Adipose tissue (tissue), 3 donors: ENCODE data around the gene CPLX1. TPM values are rescaled to one million over a fixed set of nuclear protein-coding genes. Genes with fewer than 3 reads are reported as not detected.

Experiments used
- H3K27ac ChIP-seq: one replicate; pipeline ENCODE4 v1.5.1; 2013; ENCODE audit warnings: low read depth, low read length
- WGBS, 3 donors: extraction: QIAGEN DNeasy Blood & Tissue Kit; methylation state at CpG; one replicate each; pipeline ENCODE4 v1.1.7; 2013; 5-methylcytosine and 5-hydroxymethylcytosine counted together
- polyA plus RNA-seq, 3 donors: library from polyadenylated mRNA; stranded (reverse); fragments of 200-250 nt; gene quantifications; one replicate each; pipeline ENCODE4 v1.2.3, GENCODE V29; 2013
- donor health status: healthy with polysubstance abuse.
- donor health status: Bipolar disorder and iron deficiency.
- donor health status: healthy.

CPLX1 gene
- polyA plus RNA-seq, result 10 to 100 TPM in 1 of 3 donors, 1 to 10 TPM in 2; 1.2 to 12.7 (median 2.4) TPM

GRCh38 chr4:825971-826330, at the start of gene CPLX1:
TSS of gene CPLX1 (minus strand) at chr4:826129. CDS start at chr4:824522, 1,607 bp downstream.
- no peak within 1 kb of the TSS for H3K27ac ChIP-seq
- 1 to 4% methylated on average over 15 to 51 of the region's 61 CpGs; no CpG with 5 or more reads in 1 of the 3 donors for WGBS, 3 donors

GRCh38 chr4:874971-875817, 49.3 kb upstream of the CPLX1 start:
- H3K27ac ChIP-seq, result no peak overlapping the region
- 89 to 90% (median 89%) methylated on average over 17 of the region's 17 CpGs for WGBS, 3 donors

GRCh38 chr4:874056-874455, 48.1 kb upstream of the CPLX1 start:
- H3K27ac ChIP-seq, result no peak overlapping the region
- 90 to 94% (median 94%) methylated on average over 9 of the region's 9 CpGs for WGBS, 3 donors

- 90 to 92% (median 92%) methylated on average over 42 to 43 of the region's 43 CpGs for WGBS, 3 donors
- no peak overlapping the region for H3K27ac ChIP-seq
These were observed 46.5 kb upstream of the CPLX1 start for GRCh38 chr4:872241-872981.

GRCh38 chr4:871484-871883, 45.6 kb upstream of the CPLX1 start:
- 84 to 93% (median 91%) methylated on average over 9 of the region's 9 CpGs for WGBS, 3 donors
- H3K27ac ChIP-seq, result no peak overlapping the region

- no peak overlapping the region for H3K27ac ChIP-seq
- 93 to 95% (median 95%) methylated on average over 20 of the region's 20 CpGs for WGBS, 3 donors
These were observed 45.0 kb upstream of the CPLX1 start for GRCh38 chr4:870951-871350.

- WGBS, 3 donors, result 97 to 98% (median 97%) methylated on average over 15 of the region's 15 CpGs
These were observed 43.8 kb upstream of the CPLX1 start for GRCh38 chr4:869776-870175.

GRCh38 chr4:868421-868820, 42.5 kb upstream of the CPLX1 start:
- WGBS, 3 donors, result 95 to 97% (median 96%) methylated on average over 19 to 21 of the region's 21 CpGs

More at GRCh38 chr4:869776-870175, 43.8 kb upstream of the CPLX1 start:
- no peak overlapping the region for H3K27ac ChIP-seq

GRCh38 chr4:867526-868250, 41.8 kb upstream of the CPLX1 start:
- H3K27ac ChIP-seq, result no peak overlapping the region
- 88 to 92% (median 90%) methylated on average over 24 to 26 of the region's 26 CpGs for WGBS, 3 donors

More at GRCh38 chr4:868421-868820, 42.5 kb upstream of the CPLX1 start:
- H3K27ac ChIP-seq, result no peak overlapping the region

- WGBS, 3 donors, result 91 to 92% (median 91%) methylated on average over 26 to 28 of the region's 28 CpGs
- no peak overlapping the region for H3K27ac ChIP-seq
These were observed 40.9 kb upstream of the CPLX1 start for GRCh38 chr4:866761-867390.

- WGBS, 3 donors, result 90 to 97% (median 93%) methylated on average over 24 of the region's 24 CpGs
- H3K27ac ChIP-seq, result no peak overlapping the region
These were observed 40.3 kb upstream of the CPLX1 start for GRCh38 chr4:866068-866760.

- H3K27ac ChIP-seq, result no peak overlapping the region
- 91 to 97% (median 95%) methylated on average over 17 to 18 of the region's 18 CpGs for WGBS, 3 donors
These were observed 39.6 kb upstream of the CPLX1 start for GRCh38 chr4:865572-865971.

GRCh38 chr4:865121-865465, 39.2 kb upstream of the CPLX1 start:
- 96 to 98% (median 97%) methylated on average over 11 of the region's 11 CpGs for WGBS, 3 donors
- no peak overlapping the region for H3K27ac ChIP-seq

GRCh38 chr4:864456-865120, 38.7 kb upstream of the CPLX1 start:
- H3K27ac ChIP-seq, result no peak overlapping the region
- WGBS, 3 donors, result 96 to 97% (median 96%) methylated on average over 40 to 42 of the region's 42 CpGs

- H3K27ac ChIP-seq, result no peak overlapping the region
- WGBS, 3 donors, result 95 to 97% (median 95%) methylated on average over 21 of the region's 21 CpGs
These were observed 34.6 kb upstream of the CPLX1 start for GRCh38 chr4:860561-860960.

GRCh38 chr4:859496-859895, 33.6 kb upstream of the CPLX1 start:
- H3K27ac ChIP-seq, result no peak overlapping the region
- 94 to 97% (median 95%) methylated on average over 13 of the region's 13 CpGs for WGBS, 3 donors

- 95 to 96% (median 95%) methylated on average over 31 of the region's 31 CpGs for WGBS, 3 donors
- no peak overlapping the region for H3K27ac ChIP-seq
These were observed 33.0 kb upstream of the CPLX1 start for GRCh38 chr4:858831-859451.
